H1 (cell line): Measurements from ENCODE around the gene GALT. TPM values are rescaled to one million over a fixed set of nuclear protein-coding genes. Genes with fewer than 3 reads are reported as not detected.

Experiments
- CTCF ChIA-PET: fragments of 300-600 bp; sonication (Branson Sonifier 250); formaldehyde crosslinking; loops from one replicate; lab custom pipeline; 2021; ENCODE audit not compliant: partially characterized antibody; lab: Charles Lee
- POLR2A ChIA-PET: fragments of 300-600 bp; sonication (Branson Sonifier 250); formaldehyde crosslinking; loops from one replicate; lab custom pipeline; 2021; ENCODE audit warnings: inconsistent platforms; ENCODE audit not compliant: partially characterized antibody; lab: Charles Lee
- DNase-seq, 2 experiments: peaks; one replicate each; pipeline versions ENCODE4 v3.0.0 to v3.0.0-alpha.2; 2010 to 2022; ENCODE audit warnings: low spot score in 2 of 2, low read depth in 1 of 2, mixed read lengths in 1 of 2
- FAIRE-seq: peaks from 2 replicates; lab custom pipeline; 2011; peaks lifted over from hg19 to GRCh38; lab: Jason Lieb, UNC
- H2AFZ ChIP-seq: 2 replicates; pipeline ENCODE4 v1.8.1; 2012; ENCODE audit warnings: low read length, inconsistent platforms
- H2AK5ac ChIP-seq: 2 replicates; pipeline ENCODE4 v1.6.1; 2013; ENCODE audit warnings: low read depth, low read length
- H2BK120ac ChIP-seq: replicated peaks from 2 replicates; pipeline ENCODE3; 2013; ENCODE audit warnings: low read depth, low read length, inconsistent platforms
- H2BK12ac ChIP-seq: 2 replicates; pipeline ENCODE4 v1.6.1; 2013; ENCODE audit warnings: low read depth, low read length
- H2BK15ac ChIP-seq: 2 replicates; pipeline ENCODE4 v1.6.1; 2013; ENCODE audit warnings: low read length
- H2BK20ac ChIP-seq: 2 replicates; pipeline ENCODE4 v1.6.1; 2013; ENCODE audit warnings: low read length
- H2BK5ac ChIP-seq: 2 replicates; pipeline ENCODE4 v1.6.1; 2013; ENCODE audit warnings: low read depth, low read length
- H3K14ac ChIP-seq: 2 replicates; pipeline ENCODE4 v1.6.1; 2013; ENCODE audit warnings: inconsistent platforms; ENCODE audit not compliant: insufficient read length
- H3K18ac ChIP-seq: 2 replicates; pipeline ENCODE4 v1.6.1; 2013; ENCODE audit warnings: low read length; ENCODE audit errors: extremely low read depth
- H3K23ac ChIP-seq: 2 replicates; pipeline ENCODE4 v1.6.1; 2013; ENCODE audit warnings: inconsistent platforms; ENCODE audit not compliant: insufficient read length
- H3K23me2 ChIP-seq: 2 replicates; pipeline ENCODE4 v1.6.1; 2013; ENCODE audit warnings: low read depth, low read length
- H3K27ac ChIP-seq: 2 replicates; pipeline ENCODE4 v1.6.1; 2011; ENCODE audit warnings: low read depth, low read length, inconsistent platforms
- H3K27me3 ChIP-seq, 4 experiments: replicated peaks in 1 of 4; 1 replicate in 1 of 4; 2 replicates in 3 of 4; pipeline versions ENCODE4 v1.6.1 to v1.8.1; 2011 to 2013; ENCODE audit warnings: low read length in 3 of 4, mild to moderate bottlenecking in 3 of 4, inconsistent platforms in 2 of 4, mixed read lengths in 2 of 4, moderate library complexity in 1 of 4; ENCODE audit not compliant: control insufficient read depth in 3 of 4, insufficient read depth in 3 of 4; ENCODE audit errors: extremely low read depth in 1 of 4
- H3K36me3 ChIP-seq, 4 experiments: 2 replicates each; pipeline versions ENCODE4 v1.6.1 to v1.8.1; 2011 to 2013; ENCODE audit warnings: mild to moderate bottlenecking in 4 of 4, low read length in 3 of 4, moderate library complexity in 2 of 4, control low read depth in 1 of 4, inconsistent platforms in 1 of 4; ENCODE audit not compliant: insufficient read depth in 4 of 4, control insufficient read depth in 2 of 4
- H3K4ac ChIP-seq: replicated peaks from 2 replicates; pipeline ENCODE3; 2013; ENCODE audit warnings: low read length, low read depth, mixed read lengths, inconsistent platforms; ENCODE audit not compliant: insufficient read length
- H3K4me1 ChIP-seq, 4 experiments: replicated peaks in 1 of 4; 1 replicate in 1 of 4; 2 replicates in 3 of 4; pipeline versions ENCODE4 v1.6.1 to v1.8.1; 2011 to 2013; ENCODE audit warnings: low read length in 3 of 4, inconsistent platforms in 2 of 4, mixed read lengths in 1 of 4; ENCODE audit not compliant: insufficient read depth in 4 of 4, control insufficient read depth in 3 of 4
- H3K4me2 ChIP-seq, 2 experiments: 2 replicates each; pipeline versions ENCODE4 v1.6.1 to v1.8.1; 2011 to 2013; ENCODE audit warnings: low read depth in 2 of 2, low read length in 2 of 2, control low read depth in 1 of 2, inconsistent platforms in 1 of 2, mild to moderate bottlenecking in 1 of 2; ENCODE audit not compliant: insufficient read depth in 1 of 2
- H3K4me3 ChIP-seq, 4 experiments: fragments of 200-600, 300-600 bp in 1 of 4; sonication (generic), shearing (Covaris generic), sonication (Bioruptor Twin) in 1 of 4; 2 replicates each; pipeline versions ENCODE4 v1.5.1 to v1.8.1; 2011 to 2016; ENCODE audit warnings: low read length in 4 of 4, low read depth in 3 of 4, control low read depth in 2 of 4, inconsistent platforms in 2 of 4, mild to moderate bottlenecking in 2 of 4, mixed read lengths in 1 of 4, moderate library complexity in 1 of 4; ENCODE audit not compliant: insufficient read depth in 2 of 4; ENCODE audit errors: extremely low read depth in 1 of 4
- H3K56ac ChIP-seq: replicated peaks from 2 replicates; pipeline ENCODE3; 2013; ENCODE audit warnings: low read depth, mild to moderate bottlenecking, mixed read lengths, low read length, inconsistent platforms; ENCODE audit not compliant: insufficient read length
- H3K79me1 ChIP-seq: 2 replicates; pipeline ENCODE4 v1.6.1; 2013; ENCODE audit warnings: low read depth, low read length, control low read depth
- H3K79me2 ChIP-seq, 2 experiments: 2 replicates each; pipeline versions ENCODE4 v1.6.1 to v1.8.1; 2012 to 2013; ENCODE audit warnings: low read length in 2 of 2, mild to moderate bottlenecking in 2 of 2, inconsistent platforms in 1 of 2; ENCODE audit not compliant: insufficient read depth in 2 of 2, control insufficient read depth in 1 of 2
- H3K9ac ChIP-seq, 4 experiments: replicated peaks in 1 of 4; 1 replicate in 1 of 4; 2 replicates in 3 of 4; pipeline versions ENCODE4 v1.6.1 to v1.8.1; 2011 to 2013; ENCODE audit warnings: low read depth in 3 of 4, low read length in 3 of 4, control low read depth in 2 of 4, mild to moderate bottlenecking in 2 of 4, moderate library complexity in 2 of 4, inconsistent platforms in 1 of 4; ENCODE audit errors: extremely low read depth in 1 of 4
- H3K9me3 ChIP-seq, 2 experiments: 2 replicates each; pipeline versions ENCODE4 v1.6.1 to v1.8.1; 2012 to 2013; ENCODE audit warnings: mild to moderate bottlenecking in 2 of 2, moderate library complexity in 2 of 2, control low read depth in 1 of 2, inconsistent platforms in 1 of 2, low read depth in 1 of 2, low read length in 1 of 2, mixed read lengths in 1 of 2; ENCODE audit not compliant: insufficient read depth in 2 of 2
- H4K20me1 ChIP-seq, 2 experiments: replicated peaks in 1 of 2; 2 replicates each; pipeline versions ENCODE3 to v1.8.1; 2011 to 2013; ENCODE audit warnings: inconsistent platforms in 2 of 2, low read length in 2 of 2, mild to moderate bottlenecking in 1 of 2; ENCODE audit not compliant: insufficient read depth in 2 of 2, control insufficient read depth in 1 of 2
- H4K5ac ChIP-seq: 2 replicates; pipeline ENCODE4 v1.6.1; 2013; ENCODE audit warnings: low read length, low read depth, mixed read lengths, inconsistent platforms; ENCODE audit not compliant: insufficient read length
- H4K8ac ChIP-seq: 2 replicates; pipeline ENCODE4 v1.8.0; 2013; ENCODE audit warnings: mild to moderate bottlenecking, moderate library complexity, low read length, inconsistent platforms; ENCODE audit not compliant: insufficient read depth; ENCODE audit errors: extremely low read depth
- H4K91ac ChIP-seq: replicated peaks from 2 replicates; pipeline ENCODE3; 2013; ENCODE audit warnings: low read length, mixed read lengths, inconsistent platforms; ENCODE audit not compliant: insufficient read length
- BACH1 ChIP-seq: IDR thresholded peaks from 2 replicates; pipeline ENCODE4 v1.6.1; 2012; ENCODE audit warnings: low read length, improper control_type of control experiment
- CEBPB ChIP-seq: IDR thresholded peaks from 2 replicates; pipeline ENCODE4 v1.6.1; 2012; ENCODE audit warnings: low read depth, low read length
- CHD1 ChIP-seq: IDR thresholded peaks from 2 replicates; pipeline ENCODE4 v1.6.1; 2012; ENCODE audit warnings: low read depth, low read length, improper control_type of control experiment
- CTBP2 ChIP-seq: IDR thresholded peaks from 2 replicates; pipeline ENCODE4 v1.7.0; 2011; ENCODE audit warnings: borderline replicate concordance, mild to moderate bottlenecking, moderate library complexity, mixed read lengths, low read length; ENCODE audit not compliant: insufficient read depth, insufficient read length
- JUND ChIP-seq: IDR thresholded peaks from 2 replicates; pipeline ENCODE4 v1.6.1; 2011; ENCODE audit warnings: mild to moderate bottlenecking, improper control_type of control experiment, low read length
- NANOG ChIP-seq: IDR thresholded peaks from 2 replicates; pipeline ENCODE4 v1.6.1; 2011; ENCODE audit warnings: low read length, low read depth, mild to moderate bottlenecking, inconsistent platforms; ENCODE audit not compliant: insufficient read depth, poor library complexity, severe bottlenecking
- PHF8 ChIP-seq: fragments of 200-600 bp; sonication (generic); conservative IDR thresholded peaks from 2 replicates; pipeline ENCODE4 v1.7.1; 2012; ENCODE audit warnings: low read depth, mild to moderate bottlenecking, inconsistent platforms, low read length, moderate library complexity
- RXRA ChIP-seq: IDR thresholded peaks from 2 replicates; pipeline ENCODE4 v1.6.1; 2011; ENCODE audit warnings: low read depth, mild to moderate bottlenecking, low read length, moderate library complexity; ENCODE audit not compliant: insufficient read depth
- SP2 ChIP-seq: IDR thresholded peaks from 2 replicates; pipeline ENCODE4 v1.6.1; 2012; ENCODE audit warnings: mild to moderate bottlenecking, low read length, inconsistent platforms
- SP4 ChIP-seq: IDR thresholded peaks from 2 replicates; pipeline ENCODE4 v1.6.1; 2012; ENCODE audit warnings: low read length, inconsistent platforms
- WGBS, 2 experiments: shearing (Covaris generic) in 1 of 2; methylation state at CpG; one replicate each; pipeline versions ENCODE4 v1.1.6 to v1.1.7; 2013 to 2015; ENCODE audit warnings: low lambda C conversion rate in 2 of 2, mixed read lengths in 2 of 2, inconsistent platforms in 1 of 2, low coverage in 1 of 2, missing lambda C conversion rate in 1 of 2; ENCODE audit not compliant: insufficient replicate concordance in 2 of 2, insufficient coverage in 1 of 2, insufficient read length in 1 of 2; ENCODE audit errors: extremely low coverage in 1 of 2, missing lambda C conversion rate in 1 of 2; 5-methylcytosine and 5-hydroxymethylcytosine counted together
- polyA plus RNA-seq, 7 experiments: library from polyadenylated mRNA; depleted of rRNA in 3 of 7; stranded (reverse) in 5 of 7; unstranded in 2 of 7; fragments of >200 nt in 5 of 7; fragments of 200-250 nt in 2 of 7; gene quantifications; 1 replicate in 5 of 7; 2 replicates in 1 of 7; 4 replicates in 1 of 7; pipeline versions ENCODE4 v1.2.1 to v1.2.3, GENCODE V29; 2011 to 2013; ENCODE audit warnings: missing spikeins in 2 of 7, mixed read lengths in 2 of 7
- total RNA-seq: library from RNA; stranded (reverse); fragmentation: NEBNext Ultra II Directional; extraction: Animal tissue kit (Norgen Biotek cat#: 25700); gene quantifications from 2 replicates; pipeline ENCODE4 v1.2.1, GENCODE V29; 2021
- TF ChIP-seq, protein P1 (sequence below): IDR thresholded peaks from 2 replicates; pipeline ENCODE4 v1.6.1; 2011; ENCODE audit warnings: low read length, improper control_type of control experiment

GALT gene
- total and polyA plus RNA-seq, 2 of the 8 experiments (the other 6 are each of a cell fraction or from before 2014, with no cell fraction given) = 21.9 to 50.6 TPM

DNA sequence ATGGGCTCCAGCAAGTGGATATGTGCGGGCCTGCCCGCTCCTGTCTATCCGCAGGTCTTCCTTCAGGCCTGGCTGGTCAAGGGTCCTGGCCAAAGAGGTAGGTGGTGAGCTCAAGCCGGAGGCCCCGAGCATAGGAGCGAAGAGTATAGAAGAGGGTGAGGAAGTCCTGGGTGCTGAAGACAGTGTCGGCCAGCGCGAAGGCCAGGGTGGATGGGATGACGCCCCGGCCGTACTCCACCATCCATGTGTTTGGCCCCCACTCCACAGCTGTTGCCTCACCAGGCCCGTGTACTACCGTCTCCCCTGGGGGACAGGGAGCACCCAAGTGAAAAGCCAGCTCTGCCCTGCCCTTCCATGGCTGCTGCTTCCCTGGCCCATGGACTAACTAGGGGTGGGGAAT lies 10.9 kb upstream of the GALT start:
- H2BK15ac ChIP-seq = no peak overlapping the region
- no peak overlapping the region for H3K9ac ChIP-seq
- no peak overlapping the region for H4K5ac ChIP-seq
- ChIA-PET POLR2A (interaction anchor here (0.9 to 11.3 kb wide), 4 partner anchors 10 to 35 kb away, joined by 3 to 127 read pairs (median 10); partner anchors contain the start of genes GALT and IL11RA), CTCF (interaction anchor here (0.7 to 18.5 kb wide), 15 partner anchors 10 to 124 kb away, joined by 3 to 401 read pairs (median 9); partner anchors contain the start of genes CCL27, DCTN3, GALT and IL11RA)
- FAIRE-seq (no peak), DNase-seq (no peak)
- H3K4me2 ChIP-seq = no peak overlapping the region; a peak in 1 of 4 replicates
- no peak overlapping the region for H4K91ac ChIP-seq
- no peak overlapping the region for H2BK20ac ChIP-seq
- peaks cover 0 to 11% of the 10 kb centered on the region in 2 experiments for H4K20me1 ChIP-seq
- H2BK5ac ChIP-seq = no peak overlapping the region
- H3K36me3 ChIP-seq = peaks cover 0 to 6% (median 2%) of the 10 kb centered on the region in 4 experiments; a peak in 3 of 8 replicates
- no peak overlapping the region for H2AFZ ChIP-seq
- no peak overlapping the region for H3K23ac ChIP-seq
- H3K79me2 ChIP-seq = peaks cover 0 to 11% of the 10 kb centered on the region in 2 experiments; a peak in 2 of 4 replicates
- H4K8ac ChIP-seq = no peak overlapping the region; the same call in 1 of the 2 replicates
- no peak overlapping the region for H3K4ac ChIP-seq
- H3K18ac ChIP-seq = no peak overlapping the region
- H3K9me3 ChIP-seq = no peaks in the 10 kb centered on the region
- WGBS, 2 experiments = 96% methylated on average over 14 of the region's 14 CpGs; no CpG with 5 or more reads in 1 of the 2 experiments
- H3K23me2 ChIP-seq = peaks cover 9% of the 10 kb centered on the region
- H3K56ac ChIP-seq = no peak overlapping the region
- H3K14ac ChIP-seq = no peak overlapping the region
- no peak overlapping the region for H2AK5ac ChIP-seq
- no peak overlapping the region for H2BK120ac ChIP-seq
- H3K4me1 ChIP-seq = peaks cover 2 to 11% (median 8%) of the 10 kb centered on the region in 4 experiments; a peak in 4 of 7 replicates
- no peak overlapping the region for H3K27ac ChIP-seq
- H2BK12ac ChIP-seq = no peak overlapping the region
- peaks cover 10% of the 10 kb centered on the region for H3K79me1 ChIP-seq
- H3K4me3 ChIP-seq = 0 out of 8 replicates have a peak overlapping the region, but pooled peaks of 1 of the 4 experiments have one; percentile 6
- H3K27me3 ChIP-seq = peaks cover 2 to 14% (median 10%) of the 10 kb centered on the region in 4 experiments
- no peak for TF ChIP-seq CEBPB
- no peak for TF ChIP-seq BACH1
- no peak for TF ChIP-seq PHF8
- no peak for TF ChIP-seq CTBP2
- no peak for TF ChIP-seq SP2
- no peak for TF ChIP-seq RXRA
- no peak for TF ChIP-seq SP4
- TF ChIP-seq, protein P1, sequence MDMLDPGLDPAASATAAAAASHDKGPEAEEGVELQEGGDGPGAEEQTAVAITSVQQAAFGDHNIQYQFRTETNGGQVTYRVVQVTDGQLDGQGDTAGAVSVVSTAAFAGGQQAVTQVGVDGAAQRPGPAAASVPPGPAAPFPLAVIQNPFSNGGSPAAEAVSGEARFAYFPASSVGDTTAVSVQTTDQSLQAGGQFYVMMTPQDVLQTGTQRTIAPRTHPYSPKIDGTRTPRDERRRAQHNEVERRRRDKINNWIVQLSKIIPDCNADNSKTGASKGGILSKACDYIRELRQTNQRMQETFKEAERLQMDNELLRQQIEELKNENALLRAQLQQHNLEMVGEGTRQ = no peak
- no peak for TF ChIP-seq CHD1
- TF ChIP-seq NANOG = no peak
- no peak for TF ChIP-seq JUND
